Measurements from ENCODE around the gene HMCN1.

Gene HMCN1

DNA sequence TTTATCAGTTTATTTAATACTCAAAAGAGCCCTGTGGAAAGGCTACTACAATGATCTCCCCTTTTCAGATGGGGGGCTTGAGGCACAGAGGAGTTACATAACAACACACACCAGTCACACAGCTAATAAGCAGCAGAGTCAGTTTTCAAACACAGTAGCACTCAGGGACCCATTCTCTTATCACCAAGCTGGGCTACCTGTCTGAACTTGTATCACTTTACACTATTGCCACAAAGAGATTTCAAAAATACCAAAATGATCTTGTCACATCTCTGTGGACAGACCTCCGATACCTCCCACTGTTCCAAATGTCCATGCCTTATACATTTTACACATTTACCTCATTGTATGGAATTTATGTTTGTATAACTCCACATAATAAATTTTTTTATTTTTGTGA lies 506.2 kb downstream of the HMCN1 start:
- CTCF ChIA-PET, result interaction anchor here (0.9 kb wide), 1 partner anchor 9 kb away, joined by 3 read pairs; no protein-coding TSS in a partner anchor
- POLR2A ChIA-PET, result no interaction called here
- no peak for TF ChIP-seq CTCF (IDR thresholded peaks at IDR 0.05; ENCODE audit: insufficient read depth, low read length, missing control alignments)
- no peak overlapping the region for H3K4me3 ChIP-seq (ENCODE audit: low read depth, low read length)
- DNase-seq (ENCODE audit: low read depth, low spot score), result no peak
